ENCODE measurements around the gene P2RX6.
"Not testable (repeated sequence)": the region's sequence is repeated elsewhere in the genome, so short reads cannot be mapped to it uniquely, and the experiment has no call there.

Gene P2RX6

DNA sequence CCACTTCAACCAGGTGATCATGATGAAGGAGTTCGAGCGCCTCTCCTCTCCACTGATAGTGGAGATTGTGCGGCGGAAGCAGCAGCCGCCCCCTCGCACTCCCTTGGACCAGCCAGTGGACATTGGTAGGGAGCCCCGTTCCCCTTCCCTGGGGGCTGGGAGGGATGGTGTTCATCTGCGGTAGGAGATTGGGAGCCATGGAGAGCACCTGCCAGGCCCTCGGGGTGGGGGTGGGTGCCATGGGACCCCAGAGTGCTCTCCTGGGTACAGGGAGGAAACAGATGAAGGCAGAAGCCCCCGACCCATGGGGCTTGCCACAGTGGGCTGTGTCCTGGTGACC lies 20.1 kb upstream of the P2RX6 start:
- DNase-seq = no peak

DNA sequence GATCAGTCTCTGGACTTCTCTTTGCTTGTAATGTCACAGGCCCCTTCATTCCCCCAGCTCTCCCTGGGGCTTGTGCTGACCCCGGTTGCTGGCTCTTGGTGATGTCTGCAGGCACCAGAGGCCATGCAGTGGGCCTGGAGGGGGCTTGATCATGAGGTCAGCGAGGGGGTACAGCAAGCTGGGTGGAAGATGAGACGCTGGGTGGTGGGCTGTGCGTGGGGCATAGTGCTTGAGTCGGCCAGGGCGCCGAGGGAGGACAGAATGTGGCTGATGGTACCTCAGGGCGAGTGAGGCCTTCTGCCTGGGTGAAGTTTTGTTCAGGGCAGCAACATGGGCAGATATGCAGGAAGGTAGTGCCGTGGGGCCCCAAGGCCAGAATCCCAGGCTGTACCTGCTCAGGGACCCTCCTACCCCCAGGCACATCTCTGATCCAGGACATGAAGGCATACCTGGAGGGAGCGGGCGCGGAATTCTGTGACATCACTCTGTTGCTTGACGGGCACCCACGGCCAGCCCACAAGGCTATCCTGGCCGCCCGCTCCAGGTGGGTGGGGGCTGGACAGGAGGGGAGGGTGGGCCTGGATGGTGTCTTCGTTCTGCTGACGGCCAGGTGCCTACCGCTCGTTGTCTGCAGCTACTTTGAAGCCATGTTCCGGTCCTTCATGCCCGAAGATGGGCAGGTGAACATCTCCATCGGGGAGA lies 19.5 kb upstream of the P2RX6 start:
- DNase-seq = no peak

DNA sequence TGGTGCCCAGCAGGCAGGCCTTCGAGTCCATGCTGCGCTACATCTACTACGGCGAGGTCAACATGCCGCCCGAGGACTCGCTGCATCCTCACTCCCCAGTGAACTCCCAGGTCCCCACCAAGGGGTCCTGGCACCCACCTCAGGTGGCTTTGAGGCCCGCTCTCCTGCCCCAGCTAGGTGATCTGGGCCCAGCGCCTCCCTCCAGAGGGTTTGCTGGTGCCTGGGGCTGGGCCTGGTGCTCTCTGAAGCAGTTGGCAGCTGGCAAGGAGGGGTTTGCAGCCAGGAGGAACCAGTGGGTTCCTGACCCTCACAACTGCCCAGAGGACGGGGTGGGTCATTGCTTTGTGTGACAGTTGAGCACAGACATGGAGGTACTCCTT lies 18.9 kb upstream of the P2RX6 start:
- no peak for DNase-seq

DNA sequence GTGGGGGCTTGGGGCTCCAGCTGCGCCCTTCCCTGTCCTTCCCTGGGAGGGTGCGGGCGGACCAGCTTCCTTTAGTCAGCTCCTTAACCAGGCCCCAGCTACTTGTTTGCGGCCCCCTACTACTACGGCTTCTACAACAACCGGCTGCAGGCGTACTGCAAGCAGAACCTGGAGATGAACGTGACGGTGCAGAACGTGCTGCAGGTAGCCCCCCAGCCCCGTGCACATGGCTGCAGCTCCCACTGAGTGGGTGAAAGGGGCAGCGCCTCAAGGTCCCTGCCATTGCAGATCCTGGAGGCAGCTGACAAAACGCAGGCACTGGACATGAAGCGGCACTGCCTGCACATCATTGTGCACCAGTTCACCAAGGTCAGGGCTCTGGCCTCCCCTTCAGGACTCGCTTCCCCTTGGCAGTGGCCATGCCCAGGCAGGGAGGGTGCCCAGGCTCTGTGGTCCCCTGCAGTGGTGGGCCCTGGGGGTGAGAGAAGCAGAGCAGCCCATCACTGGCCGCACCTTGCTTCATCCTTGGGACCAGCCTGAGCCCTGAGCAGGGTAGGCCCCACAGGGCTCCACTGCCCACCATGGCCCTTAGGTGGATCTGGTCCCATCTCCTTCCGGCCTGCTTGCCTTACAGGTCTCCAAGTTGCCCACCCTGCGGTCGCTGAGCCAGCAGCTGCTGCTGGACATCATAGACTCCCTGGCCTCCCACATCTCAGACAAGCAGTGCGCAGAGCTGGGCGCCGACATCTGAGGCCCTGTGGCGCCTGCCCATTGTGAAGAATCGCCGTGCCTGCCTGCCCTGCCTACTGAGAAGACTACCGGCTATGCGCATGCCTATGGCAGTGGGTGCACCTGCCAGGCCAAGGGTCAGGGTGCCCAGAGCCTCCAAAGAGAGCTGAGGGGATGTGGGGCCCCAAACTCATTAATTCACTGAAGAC lies 18.1 kb upstream of the P2RX6 start:
- no peak for DNase-seq

DNA sequence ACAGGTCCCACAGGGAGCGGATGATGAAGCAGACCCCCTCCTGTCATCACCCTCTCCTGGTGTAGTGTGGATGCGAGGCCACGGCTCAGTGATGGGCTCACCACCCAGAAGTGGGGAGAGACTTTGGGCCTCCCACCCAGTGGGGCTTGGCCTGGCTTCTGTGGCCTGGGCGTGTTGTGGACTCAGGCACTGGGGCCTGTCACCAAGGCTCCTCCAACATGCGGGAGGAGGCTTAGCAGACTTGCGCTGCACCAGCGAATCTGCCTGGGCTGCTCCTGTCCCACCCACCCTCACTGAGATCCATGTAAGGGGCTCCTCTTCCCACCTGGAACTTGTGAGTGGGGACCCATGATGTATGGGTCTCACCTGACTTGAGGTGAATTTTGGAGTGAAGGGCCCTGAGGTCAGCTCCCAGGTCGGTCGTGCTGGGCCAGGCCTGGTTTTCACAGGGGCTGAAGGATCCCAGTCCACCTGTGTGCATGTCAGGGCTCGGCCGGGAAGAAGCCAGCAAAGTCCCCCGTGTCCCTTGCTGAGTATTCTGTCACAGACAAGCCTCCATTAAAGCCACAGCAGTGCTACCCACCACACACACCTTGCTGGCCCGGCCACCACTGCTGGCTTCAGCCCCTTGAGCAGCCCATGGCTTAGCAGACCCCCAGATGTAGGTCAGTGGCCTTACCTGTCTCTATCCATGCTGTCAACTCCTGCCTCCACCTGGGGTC lies 17.3 kb upstream of the P2RX6 start:
- no peak for DNase-seq

DNA sequence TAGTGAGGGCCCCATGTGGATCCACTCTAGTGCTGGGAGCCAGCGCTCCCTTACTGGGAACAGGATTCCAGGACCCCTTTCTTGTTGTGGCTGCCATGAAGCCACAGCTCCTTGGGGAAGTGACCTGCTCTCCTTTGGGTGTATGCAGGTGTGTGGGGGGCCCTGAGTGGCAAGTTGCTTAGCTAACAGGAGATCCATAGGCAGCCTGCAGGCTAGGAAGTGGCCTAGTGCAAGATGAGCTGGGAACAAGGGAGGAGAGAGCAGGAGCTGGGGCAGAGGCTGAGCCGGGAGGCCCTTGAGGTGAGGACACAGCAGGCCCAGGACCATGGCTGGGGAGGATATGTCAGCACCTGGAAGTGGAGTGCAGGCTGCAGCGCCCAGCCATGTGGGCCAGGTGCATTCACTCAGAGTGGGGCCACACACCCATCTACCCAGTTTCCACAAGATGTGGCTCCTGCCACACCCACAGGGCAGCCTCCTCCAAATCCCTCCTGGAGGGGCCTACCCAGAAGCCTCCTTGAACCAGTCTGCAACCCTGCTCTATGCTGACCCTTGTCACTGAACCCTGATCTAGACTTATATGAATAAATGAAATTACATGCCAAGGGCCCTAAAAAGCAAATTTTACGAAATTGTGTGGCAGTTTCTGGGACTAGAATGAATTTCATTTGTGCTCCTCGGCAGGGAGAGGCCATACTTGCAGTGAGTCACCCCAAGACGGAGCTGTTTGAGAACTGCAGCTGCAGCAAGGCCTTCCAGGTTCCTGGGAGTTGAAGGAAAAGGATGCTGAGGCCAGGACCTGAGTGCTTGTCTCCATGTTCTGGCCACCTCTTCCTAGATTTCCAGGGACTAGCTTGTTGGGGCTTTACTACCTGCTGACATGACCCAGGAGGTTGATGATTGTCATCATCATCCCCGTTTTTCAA lies 16.3 kb upstream of the P2RX6 start:
- no peak for DNase-seq

DNA sequence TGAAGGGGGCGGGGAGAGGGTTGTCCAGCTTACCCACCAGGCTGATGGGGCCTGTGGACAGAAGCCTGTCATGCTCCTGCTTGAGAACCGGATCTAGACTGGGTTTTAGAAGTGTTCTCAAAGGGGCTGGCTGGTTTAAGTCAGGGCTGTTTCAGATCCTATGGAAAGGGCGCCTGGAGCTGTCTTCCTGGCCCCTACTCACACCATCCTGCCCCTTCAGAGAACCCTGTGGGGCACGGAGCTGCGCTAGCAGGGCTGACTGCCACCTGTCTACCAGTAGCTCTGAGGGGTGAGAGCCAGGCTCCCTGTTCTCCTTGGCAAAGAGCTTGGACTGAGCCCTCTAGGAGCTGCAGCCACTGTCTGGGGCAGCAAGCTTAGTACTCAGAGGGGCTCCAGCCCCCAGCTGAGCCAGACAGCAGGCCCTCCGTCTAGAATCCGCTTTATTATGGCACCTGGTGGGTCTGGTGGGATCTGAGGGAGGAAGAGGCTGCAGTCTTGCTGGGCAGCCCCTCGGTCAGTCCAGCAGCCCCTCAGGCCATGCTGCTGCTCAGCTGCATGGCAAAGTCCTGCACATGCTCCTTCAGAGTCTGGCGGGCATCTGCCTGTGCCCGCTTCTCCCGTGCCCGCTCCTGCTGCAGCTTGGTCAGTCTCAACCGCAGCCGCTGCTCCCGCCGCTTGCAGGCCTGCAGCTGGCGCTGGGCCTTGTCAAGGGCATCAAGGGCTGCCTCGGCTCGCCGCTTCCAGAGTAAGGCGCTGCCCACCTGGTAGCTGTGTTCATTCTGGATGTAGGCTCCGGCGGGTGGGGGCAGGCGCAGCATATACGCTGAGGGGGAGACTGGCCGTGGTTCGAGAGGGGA lies 15.4 kb upstream of the P2RX6 start:
- DNase-seq = no peak

DNA sequence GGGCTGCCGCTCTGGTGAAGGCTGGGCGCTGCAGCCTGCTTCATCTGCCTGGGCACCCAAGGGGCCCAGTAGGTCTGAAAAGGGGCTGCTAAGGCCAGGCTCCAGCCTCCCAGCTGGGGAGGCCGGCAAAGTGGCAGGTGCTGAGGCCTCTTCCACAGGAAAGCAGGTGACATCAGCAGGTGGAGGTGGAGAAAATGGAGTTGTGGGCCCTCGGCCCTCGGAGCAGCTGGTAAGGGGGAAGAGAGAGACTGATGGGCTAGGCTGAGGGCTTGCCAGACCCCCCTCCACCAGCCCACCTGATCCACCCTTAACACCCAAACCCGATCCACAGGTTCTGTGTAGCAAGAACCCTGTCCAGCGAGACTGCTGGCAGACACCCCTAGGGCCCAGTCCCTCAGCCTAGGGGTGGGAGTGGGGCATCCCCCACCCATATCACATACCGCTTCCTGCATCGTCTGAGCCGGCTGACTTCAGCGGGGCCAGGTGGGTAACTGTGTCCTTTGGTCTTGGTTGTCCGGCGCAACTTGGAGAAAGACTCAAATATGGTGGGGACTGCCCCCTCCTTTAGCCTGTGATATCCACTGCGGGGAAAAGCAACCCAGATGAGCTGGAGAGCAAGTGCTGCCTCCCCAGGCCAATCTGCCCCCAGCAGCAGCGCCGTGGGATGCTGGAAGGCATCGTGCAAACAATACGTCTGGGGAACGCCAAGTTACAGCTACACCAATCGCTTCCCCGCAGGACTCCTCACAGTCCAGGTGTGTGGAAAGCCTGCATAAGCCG lies 14.6 kb upstream of the P2RX6 start:
- no peak for DNase-seq

DNA sequence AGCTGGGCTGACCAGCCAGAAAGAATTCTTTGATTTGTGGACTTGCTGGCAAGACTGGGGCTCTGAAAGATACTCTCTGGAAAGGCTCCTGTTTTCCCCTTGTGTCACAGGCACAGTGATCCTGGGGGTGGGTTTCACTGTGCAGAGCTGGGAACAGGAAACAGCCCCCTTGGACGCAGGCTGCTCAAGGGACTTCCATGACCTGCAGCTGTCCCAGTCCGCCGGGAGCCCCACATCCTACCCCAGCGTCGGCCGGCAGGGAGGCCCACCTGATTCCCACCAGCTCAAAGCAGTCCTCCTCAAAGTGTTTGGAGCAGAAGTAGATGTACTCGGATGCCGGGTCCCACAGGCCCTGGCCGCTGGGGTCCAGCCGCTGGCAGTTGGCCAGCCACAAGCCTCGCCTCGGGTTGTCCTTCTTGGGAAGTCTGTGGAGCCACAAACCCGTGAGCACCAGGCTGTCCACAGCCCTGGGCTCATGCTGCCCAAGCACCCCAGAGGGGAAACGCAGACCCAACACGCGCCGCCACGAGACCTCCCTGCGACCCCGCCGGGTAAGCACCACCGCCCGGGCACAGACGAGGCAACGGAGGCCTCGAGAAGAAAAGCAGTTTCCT lies 13.9 kb upstream of the P2RX6 start:
- DNase-seq = no peak

DNA sequence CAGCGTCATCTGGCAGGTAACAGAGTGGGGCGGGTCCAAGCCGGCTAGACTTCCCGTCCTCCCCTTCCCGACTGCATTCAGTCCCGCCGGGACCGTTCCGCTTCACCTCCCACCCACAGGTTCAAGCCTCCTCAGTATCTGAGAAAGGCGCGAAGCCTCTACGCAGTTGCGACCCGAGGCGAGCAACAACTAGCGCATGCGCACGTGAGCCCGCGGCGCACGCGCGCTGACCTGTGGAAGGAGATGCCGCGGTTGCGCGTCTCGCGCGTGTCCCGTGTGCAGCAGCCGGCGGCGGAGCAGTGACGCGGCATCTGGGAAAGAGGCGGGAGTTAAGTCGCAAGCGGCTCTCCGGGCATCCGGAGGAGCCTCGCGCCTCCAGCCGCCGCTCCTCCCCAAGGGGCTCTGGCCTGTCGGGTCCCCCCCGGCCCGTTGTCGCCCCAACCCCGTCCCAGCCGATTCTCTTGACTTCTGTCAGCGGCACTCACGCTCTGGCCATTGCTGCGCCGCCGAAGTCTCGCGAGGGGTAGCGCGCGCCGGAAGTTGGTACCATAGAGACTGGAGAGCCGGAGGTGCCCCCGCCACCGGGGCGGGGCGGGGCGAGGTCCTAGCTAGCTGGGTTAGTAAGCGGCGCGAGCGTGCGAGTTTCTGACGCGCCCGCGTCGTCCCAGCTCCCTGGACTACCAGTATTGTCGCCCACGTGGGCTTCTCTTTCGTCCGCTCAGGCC lies 13.2 kb upstream of the P2RX6 start, which contains the start of gene THAP7:
THAP7 (minus strand) TSS at position 518 of the 725 bp plus-strand sequence; CDS start at position 311, 207 bp downstream.
- DNase-seq = peak; percentile 92 to 98 (median 96)

DNA sequence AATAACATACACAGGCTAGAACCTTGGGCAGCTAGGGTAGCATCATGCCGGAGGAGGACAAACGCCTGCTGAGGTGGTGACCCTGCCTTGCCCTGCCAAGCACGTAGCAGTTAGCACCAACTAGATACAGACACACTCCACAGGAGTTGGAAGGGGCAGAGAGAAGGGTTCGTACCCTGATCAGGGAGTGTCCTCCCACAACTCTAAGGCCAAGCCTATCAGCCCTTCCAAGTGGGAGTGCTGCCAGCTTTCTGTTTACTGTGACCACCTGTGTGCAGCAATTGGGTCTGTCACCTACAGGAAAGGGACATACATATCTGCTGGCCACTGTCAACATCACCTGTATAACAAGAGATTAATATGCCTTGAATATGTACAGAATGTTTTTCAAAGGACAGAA lies 11.2 kb upstream of the P2RX6 start:
- DNase-seq = no peak

DNA sequence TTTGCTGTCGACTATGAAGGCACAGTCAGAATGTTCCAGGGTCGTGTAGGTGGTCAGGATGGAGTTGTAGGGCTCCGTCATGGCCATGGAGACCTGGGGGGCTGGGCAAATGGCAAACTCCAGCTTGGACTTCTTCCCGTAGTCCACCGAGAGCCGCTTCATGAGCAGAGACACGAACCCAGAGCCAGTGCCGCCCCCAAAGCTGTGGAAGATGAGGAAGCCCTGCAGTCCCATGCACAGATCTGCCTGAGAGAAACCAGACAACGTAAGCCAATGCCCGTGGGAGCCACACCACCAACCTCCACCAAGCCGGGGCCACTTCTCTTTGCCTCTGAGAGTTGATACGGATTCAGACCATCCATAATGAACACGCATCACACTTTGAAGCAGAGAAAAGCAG lies 5.8 kb upstream of the P2RX6 start:
- not testable (repeated sequence) for DNase-seq

DNA sequence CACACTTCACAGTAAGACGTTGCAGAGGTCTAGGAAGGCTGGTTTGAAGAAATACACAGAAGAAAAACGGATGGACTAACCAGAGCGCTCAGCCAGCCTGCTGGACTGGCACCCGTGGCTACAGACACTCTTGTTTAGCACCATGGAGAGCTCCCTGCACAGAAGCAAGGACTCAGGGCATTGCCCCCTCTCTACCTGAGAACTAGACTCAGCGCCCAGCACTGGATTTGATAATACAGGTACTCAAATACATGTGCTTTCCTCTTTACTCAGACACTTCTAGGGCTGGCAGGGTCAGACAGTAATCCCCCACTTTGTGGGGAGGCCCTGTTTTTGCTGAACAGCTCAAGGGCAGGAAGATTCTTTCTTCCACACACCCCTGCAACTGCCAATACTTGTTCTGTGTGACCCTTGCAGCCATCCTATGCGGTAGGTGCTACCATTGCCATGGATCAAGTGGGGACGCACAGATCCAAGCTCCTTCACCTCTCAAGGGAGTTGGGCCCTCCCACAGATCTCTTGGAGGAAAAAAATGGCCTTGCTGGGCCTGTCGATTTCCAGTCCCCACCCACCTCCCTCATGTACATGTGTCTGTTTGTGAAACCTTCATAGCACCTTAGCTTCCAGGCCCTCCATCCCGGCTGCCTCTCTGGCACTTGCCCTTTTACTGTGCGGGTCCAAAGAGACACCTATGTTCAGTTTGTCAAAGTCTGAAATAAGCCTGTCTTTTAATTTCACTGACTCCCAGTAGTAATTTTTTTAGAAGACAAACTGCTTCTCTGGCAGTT lies 5.1 kb upstream of the P2RX6 start:
- DNase-seq = peak in 1 of 5 donors; percentile 26

DNA sequence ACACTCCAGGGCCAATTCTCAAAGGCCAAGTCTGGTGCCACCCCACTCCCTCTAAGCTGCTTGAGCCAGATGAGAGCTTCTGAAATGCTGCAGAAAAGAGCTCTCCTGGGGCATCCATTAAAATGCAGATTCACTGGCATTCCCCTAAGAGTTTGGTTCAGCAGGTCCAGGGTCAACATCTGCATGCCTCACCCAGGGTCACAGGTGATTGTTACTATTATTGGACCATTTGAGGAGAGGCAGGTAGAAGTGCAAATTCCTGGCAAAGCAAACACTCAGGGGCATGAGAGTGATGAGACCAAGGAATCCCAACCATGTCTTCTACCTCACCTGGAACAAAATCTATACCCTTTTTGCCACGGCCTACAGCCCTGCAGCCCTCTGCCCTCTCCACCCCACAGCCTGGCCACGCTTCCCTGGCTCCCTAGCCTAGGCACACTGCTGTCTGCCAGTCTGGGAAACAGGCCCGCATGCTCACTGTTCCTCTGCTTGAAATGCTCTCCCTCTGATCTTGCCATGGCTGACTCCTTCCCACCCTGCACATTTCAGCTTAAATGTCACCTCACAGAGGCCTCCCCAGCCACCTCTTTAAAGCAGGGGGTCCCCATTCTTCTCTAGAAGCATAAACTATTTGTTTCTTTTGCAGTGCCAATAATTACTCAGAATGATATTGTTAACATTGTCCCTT lies 4.4 kb upstream of the P2RX6 start:
- DNase-seq = no peak

DNA sequence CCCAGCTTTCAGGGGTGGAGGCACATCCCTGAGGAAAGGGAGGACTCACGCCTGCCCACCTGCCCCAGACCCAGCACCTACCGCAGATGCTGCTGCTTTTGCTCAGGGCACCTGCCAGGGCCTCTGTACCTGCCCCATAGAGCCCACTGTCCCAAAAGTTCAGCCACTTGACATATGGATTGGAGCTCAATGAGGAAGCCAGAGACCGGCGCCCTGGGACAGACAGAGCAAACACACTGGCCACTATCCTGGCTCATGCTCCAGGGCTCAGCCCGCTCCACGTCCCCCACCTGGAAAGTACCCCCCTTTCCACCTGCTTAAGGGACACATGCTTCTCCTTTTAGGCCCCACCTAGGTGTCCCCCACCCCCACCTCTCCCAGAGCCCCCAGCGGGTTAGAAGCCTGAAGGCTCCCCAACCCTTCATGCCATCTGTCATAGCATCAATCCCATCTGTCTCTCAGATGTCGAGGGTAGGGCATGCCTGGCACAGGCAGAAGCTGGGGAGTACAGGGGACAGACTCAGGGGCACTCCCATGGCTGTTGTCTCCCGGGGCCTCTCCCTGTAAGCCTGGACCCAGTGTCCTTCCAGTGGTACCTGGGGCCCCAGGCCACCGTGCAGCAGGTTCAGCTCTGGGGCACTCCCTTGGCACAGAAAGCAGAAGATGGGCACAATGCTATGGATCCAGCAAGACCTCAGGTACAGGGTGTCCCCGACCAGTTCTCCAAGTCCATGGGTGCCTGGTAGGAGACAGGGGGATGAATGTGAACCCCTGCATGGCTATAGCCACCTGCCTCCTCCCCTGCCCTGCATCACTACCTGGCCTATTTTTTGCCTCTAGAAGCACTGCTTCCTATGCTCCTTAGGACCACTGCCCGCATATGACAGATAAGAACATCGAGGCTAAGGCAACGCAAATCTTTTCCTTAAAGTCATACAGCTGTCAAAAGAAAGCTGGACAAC lies 2.2 kb upstream of the P2RX6 start:
- no peak for DNase-seq

DNA sequence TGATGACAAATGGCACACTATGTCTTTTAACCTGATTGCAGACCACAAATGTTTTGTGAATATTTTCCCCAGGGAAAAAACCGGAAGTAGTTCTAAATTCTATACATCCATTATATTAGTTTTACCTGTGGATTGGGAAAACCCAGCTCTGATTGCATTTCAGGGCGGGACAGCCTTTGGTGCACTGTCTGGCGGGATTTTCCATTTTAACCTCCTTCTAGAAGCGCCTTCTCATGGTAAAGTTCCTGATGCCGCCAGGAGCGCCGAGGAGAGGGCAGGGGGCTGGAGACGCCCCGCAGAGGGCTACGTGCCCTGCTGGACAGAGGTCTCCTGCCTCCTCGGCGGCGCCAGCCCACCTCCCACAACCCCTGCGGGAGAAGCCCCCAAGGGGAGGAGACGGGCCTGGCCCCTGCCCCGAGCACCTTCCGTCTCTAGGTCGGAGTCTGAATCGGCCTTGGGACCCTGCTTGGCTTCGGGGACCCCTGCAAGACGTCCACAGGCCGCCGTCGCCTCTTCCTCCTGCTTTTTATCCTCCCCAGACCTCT lies 1.2 kb upstream of the P2RX6 start:
- no peak for DNase-seq
